ENCODE results near the gene SRI. TPM values are rescaled to one million over a fixed set of nuclear protein-coding genes. Genes with fewer than 3 reads are reported as not detected.

SRI gene
- total and polyA plus RNA-seq, 2 donors, result 88.1 to 92.9 TPM

DNA sequence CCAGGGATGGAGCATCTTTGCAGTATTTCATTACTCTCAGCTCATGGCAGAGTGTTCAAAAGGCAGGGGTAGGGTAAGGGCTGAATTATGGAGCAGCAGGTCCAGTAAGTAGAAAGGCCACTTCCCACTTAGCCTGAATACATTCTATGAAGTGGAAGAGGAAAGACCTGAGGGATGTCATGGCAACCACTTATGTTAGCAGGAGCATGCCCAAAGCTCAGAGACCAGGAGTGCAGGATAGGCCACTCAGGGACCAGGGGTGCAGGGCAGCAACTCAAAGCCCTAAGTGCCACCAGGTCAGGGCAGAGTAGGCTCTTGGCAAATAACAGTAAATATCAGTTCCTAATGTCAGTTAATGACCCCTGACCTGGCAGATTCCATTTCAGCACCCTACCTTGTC is 3.6 kb downstream of the SRI start:
- Histone ChIP-seq H3K4me1 (ENCODE audit: insufficient read depth) (no peaks in the 10 kb centered on the region), H3K36me3 (ENCODE audit: insufficient read depth) (peaks cover 3% of the 10 kb centered on the region), H3K4me3 (ENCODE audit: low read depth, low read length) (no peak overlapping the region), H3K27ac (ENCODE audit: low read depth) (no peak overlapping the region)
- no peak for DNase-seq (ENCODE audit: extremely low spot score)

DNA sequence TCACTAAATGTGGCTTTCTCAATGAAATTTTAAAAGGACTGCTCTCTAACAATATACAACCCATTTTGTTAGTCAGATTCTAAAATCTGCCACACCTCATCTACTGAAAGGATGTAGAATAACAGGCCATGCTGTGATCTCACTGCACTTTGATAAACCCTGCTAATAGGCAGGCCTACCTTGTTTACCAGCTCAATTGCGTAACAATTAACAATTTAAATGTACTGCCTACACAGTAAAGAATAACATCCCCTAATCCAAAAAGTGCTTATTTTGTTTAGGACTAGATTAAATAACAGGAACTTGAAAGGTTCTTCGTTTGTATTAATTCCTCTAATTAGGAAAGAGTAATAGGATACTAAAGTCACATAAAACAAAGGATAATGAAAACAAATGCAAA is 4.5 kb downstream of the SRI start:
- H3K27ac ChIP-seq (ENCODE audit: low read depth), result no peak overlapping the region
- no peak for DNase-seq (ENCODE audit: extremely low spot score)
- H3K4me1 ChIP-seq (ENCODE audit: insufficient read depth), result no peaks in the 10 kb centered on the region
- no peak overlapping the region for H3K4me3 ChIP-seq (ENCODE audit: low read depth, low read length)
- H3K36me3 ChIP-seq (ENCODE audit: insufficient read depth), result peaks cover 3% of the 10 kb centered on the region
- WGBS, result 70% methylated on average over 2 of the region's 2 CpGs

DNA sequence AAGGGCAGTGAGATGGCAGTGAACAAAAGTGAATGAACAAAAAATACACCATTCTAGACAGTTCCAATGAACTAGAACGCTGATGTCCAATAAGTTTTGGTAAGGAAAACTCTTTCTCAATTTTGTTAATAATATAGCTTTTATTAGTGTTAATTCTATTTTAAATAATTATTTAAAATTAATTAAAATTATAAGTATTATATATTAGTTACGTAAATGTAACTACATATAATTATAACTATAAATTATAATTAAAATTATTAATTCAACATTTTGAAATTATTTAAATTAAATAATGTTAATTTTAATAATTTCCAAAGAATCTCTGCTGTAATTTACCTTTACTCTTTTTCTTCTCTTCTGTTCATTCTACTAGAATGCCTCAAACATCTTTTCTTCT is 5.4 kb downstream of the SRI start:
- no peaks in the 10 kb centered on the region for H3K4me1 ChIP-seq (ENCODE audit: insufficient read depth)
- 98% methylated on average over 2 of the region's 2 CpGs for WGBS
- H3K4me3 ChIP-seq (ENCODE audit: low read depth, low read length), result no peak overlapping the region
- H3K27ac ChIP-seq (ENCODE audit: low read depth), result no peak overlapping the region
- DNase-seq (ENCODE audit: extremely low spot score), result no peak
- H3K36me3 ChIP-seq (ENCODE audit: insufficient read depth), result peaks cover 3% of the 10 kb centered on the region

DNA sequence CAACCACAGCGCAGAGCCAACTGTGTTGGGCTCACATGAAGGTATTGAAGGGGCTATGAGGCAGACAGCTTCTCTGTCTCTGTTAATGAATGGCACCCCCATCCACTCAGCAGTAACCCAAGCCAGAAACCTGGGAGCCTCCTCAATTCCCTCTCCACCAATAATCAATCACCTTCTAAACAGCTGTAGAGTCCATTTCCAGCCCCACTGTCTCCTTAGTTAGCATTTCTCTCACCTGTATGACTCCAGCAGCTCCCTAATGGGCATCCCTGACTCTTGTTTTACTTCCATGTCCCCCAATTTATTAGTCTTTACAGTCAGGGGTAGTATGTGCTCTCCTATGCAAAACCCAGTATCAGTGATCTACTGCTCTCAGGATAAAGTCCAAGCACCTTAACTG is 6.9 kb downstream of the SRI start:
- peaks cover 3% of the 10 kb centered on the region for H3K36me3 ChIP-seq (ENCODE audit: insufficient read depth)
- DNase-seq (ENCODE audit: extremely low spot score), result no peak
- 98% methylated on average over 1 of the region's 1 CpG for WGBS

DNA sequence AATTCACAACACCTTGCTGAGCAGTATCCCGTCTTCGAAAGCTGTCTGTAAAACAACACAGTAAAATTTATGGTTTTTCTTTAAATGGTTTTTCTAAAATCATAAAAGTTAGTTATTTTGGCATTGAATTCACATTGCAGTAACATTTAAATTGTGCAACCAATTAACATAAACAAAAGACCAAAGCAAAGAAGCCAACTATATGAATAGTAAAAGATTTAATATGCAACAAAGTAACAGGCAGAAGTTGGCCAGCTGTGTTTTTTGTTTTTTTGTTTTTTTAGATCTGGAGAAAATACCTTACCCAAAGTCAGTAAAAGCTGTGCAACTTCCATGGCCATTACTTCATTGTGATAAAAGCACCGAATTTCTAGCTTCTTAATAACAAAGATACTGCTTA is 11.3 kb downstream of the SRI start:
- Histone ChIP-seq H3K36me3 (ENCODE audit: insufficient read depth) (no peaks in the 10 kb centered on the region), H3K27ac (ENCODE audit: low read depth) (no peak overlapping the region), H3K4me1 (ENCODE audit: insufficient read depth) (no peaks in the 10 kb centered on the region), H3K4me3 (ENCODE audit: low read depth, low read length) (no peak overlapping the region)
- WGBS, result 78% methylated on average over 3 of the region's 3 CpGs
- DNase-seq (ENCODE audit: extremely low spot score), result no peak

More for the DNA sequence above, 6.9 kb downstream of the SRI start:
- no peaks in the 10 kb centered on the region for H3K4me1 ChIP-seq (ENCODE audit: insufficient read depth)
- H3K27ac ChIP-seq (ENCODE audit: low read depth), result no peak overlapping the region
- no peak overlapping the region for H3K4me3 ChIP-seq (ENCODE audit: low read depth, low read length)

DNA sequence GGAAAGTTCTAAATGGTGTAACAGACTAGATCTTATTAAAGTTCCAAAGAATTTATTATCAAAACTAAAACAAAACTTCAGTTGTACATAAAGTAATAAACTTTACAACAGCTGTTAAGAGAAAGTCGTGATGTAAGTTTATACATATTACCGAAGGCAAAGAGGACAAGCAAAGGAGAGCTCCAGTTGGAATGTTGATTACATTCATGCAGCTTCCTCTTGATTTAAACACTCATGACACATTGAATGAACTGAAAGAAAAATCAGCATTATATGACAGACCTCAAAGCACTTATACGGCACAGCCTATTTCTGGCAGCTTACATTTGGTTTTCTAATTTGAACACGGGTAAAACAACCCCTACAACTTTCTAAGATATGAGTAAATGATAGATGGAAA is 13.6 kb downstream of the SRI start:
- Histone ChIP-seq H3K36me3 (ENCODE audit: insufficient read depth) (no peaks in the 10 kb centered on the region), H3K4me3 (ENCODE audit: low read depth, low read length) (no peak overlapping the region), H3K4me1 (ENCODE audit: insufficient read depth) (no peaks in the 10 kb centered on the region), H3K27ac (ENCODE audit: low read depth) (no peak overlapping the region)
- DNase-seq (ENCODE audit: extremely low spot score), result no peak
- 62% methylated on average over 4 of the region's 4 CpGs for WGBS

DNA sequence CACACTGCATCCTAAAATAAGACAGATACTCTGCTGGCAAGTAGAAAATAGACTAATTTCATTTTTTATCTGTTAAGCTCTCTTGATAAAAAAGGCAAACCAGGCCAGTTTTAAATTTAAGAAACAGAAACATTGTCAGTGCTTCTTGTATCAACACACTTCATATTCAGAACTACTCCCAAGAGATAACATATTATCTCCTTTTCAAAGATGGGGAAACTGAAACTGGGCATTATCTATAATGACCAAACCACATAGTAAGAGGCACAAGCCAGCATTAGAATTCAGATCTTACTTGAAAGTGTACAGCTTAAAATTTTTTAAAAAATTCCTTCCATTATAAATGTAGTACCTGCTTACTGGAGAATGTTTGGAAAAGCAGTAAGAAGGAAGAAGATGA is 14.7 kb downstream of the SRI start:
- DNase-seq (ENCODE audit: extremely low spot score), result no peak
- H3K36me3 ChIP-seq (ENCODE audit: insufficient read depth), result no peaks in the 10 kb centered on the region

DNA sequence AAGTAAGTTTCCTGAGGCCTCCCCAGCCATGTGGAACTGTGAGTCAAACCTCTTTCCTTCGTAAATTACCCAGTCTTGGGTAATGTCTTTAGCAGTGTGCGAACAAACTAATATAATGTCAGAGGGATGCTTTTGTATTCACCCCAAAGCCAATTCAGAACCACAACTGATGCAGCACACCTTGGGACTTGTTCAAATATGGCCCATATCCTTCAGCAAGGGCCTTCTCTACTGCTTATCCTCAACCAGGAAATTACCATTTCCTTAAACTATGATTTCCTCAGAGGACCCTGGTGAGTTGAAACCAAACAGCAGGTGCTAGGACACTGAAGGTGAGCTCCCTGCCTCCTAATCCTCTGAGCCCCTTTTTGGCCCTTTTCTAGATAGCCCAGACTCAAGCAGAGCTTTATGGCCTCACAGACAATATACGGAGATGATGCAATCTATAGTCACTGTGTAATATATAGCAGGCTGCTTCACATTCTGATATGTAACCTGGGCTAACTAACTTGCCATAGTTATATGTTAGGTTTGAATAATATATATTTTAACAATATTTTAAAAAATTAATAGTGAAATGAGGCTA is 15.2 kb downstream of the SRI start:
- Histone ChIP-seq H3K36me3 (ENCODE audit: insufficient read depth) (no peaks in the 10 kb centered on the region), H3K4me3 (ENCODE audit: low read depth, low read length) (no peak overlapping the region), H3K27ac (ENCODE audit: low read depth) (no peak overlapping the region), H3K4me1 (ENCODE audit: insufficient read depth) (no peaks in the 10 kb centered on the region)
- 93% methylated on average over 3 of the region's 3 CpGs for WGBS
- DNase-seq (ENCODE audit: extremely low spot score), result no peak

More for the DNA sequence above, 14.7 kb downstream of the SRI start:
- no peak overlapping the region for H3K4me3 ChIP-seq (ENCODE audit: low read depth, low read length)
- H3K4me1 ChIP-seq (ENCODE audit: insufficient read depth), result no peaks in the 10 kb centered on the region
- H3K27ac ChIP-seq (ENCODE audit: low read depth), result no peak overlapping the region

DNA sequence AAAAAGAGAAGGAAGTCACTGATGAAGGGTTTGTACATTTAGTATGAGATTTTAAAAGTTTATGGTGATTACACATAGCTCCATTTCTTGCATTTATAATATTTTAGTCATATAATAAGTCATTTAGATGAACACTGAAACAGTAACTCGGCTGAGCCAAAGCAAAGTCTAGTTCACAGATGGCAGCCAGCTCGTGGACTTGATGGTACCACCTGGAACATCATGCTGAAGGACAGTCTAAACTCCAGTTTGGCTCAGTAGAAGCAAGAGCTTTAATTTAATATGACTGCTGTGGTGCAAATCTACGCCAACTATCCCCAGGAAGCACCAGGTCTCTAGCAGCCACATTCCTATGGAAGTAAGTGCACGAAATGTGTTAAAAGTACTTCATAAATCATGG is 16.4 kb downstream of the SRI start:
- WGBS, result 98% methylated on average over 4 of the region's 4 CpGs
- Histone ChIP-seq H3K27ac (ENCODE audit: low read depth) (no peak overlapping the region), H3K4me1 (ENCODE audit: insufficient read depth) (no peaks in the 10 kb centered on the region), H3K4me3 (ENCODE audit: low read depth, low read length) (no peak overlapping the region), H3K36me3 (ENCODE audit: insufficient read depth) (no peaks in the 10 kb centered on the region)
- DNase-seq (ENCODE audit: extremely low spot score), result no peak

DNA sequence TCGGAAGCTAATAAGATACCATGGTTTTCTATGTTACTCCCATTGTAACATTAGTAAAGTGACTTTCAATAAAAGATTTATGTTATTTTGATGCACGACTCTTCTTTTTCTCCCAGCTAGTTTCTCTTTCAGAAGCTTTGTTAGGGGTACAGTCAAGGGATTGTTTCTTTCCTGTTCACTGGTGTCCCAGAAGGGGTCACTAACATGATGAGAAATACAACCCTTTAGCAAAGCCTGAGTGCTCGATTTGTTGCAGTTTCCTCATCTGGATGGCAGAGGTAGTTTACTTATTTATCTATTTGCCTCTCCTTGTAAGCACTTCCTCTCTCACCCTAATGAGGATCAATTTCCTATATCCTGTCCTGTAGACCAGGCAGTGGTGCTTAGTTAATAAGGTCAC is 17.0 kb downstream of the SRI start:
- Histone ChIP-seq H3K4me1 (ENCODE audit: insufficient read depth) (no peaks in the 10 kb centered on the region), H3K4me3 (ENCODE audit: low read depth, low read length) (no peak overlapping the region), H3K27ac (ENCODE audit: low read depth) (no peak overlapping the region), H3K36me3 (ENCODE audit: insufficient read depth) (no peaks in the 10 kb centered on the region)
- DNase-seq (ENCODE audit: extremely low spot score), result no peak
- 82% methylated on average over 3 of the region's 3 CpGs for WGBS

DNA sequence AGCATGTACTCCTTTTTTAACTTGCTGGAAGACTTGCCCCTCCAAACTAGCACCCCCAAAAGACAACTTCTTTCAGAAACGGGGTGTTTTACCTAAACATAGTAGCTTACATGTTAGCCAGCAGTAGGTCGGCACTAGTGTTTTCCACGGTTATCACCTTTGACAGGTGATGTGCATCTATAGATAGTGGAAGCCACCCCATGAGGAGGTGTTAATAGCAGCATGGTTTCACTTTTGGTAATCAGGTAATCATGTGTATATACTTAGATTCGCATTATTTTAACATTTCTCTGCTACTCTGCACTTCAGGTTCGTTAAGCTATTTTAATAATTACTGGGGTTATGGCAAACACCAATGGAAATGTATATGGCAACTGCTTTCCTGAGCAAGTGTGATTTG is 17.6 kb downstream of the SRI start:
- Histone ChIP-seq H3K27ac (ENCODE audit: low read depth) (no peak overlapping the region), H3K4me1 (ENCODE audit: insufficient read depth) (no peaks in the 10 kb centered on the region), H3K4me3 (ENCODE audit: low read depth, low read length) (no peak overlapping the region), H3K36me3 (ENCODE audit: insufficient read depth) (no peaks in the 10 kb centered on the region)
- DNase-seq (ENCODE audit: extremely low spot score), result no peak
- 84% methylated on average over 5 of the region's 5 CpGs for WGBS

DNA sequence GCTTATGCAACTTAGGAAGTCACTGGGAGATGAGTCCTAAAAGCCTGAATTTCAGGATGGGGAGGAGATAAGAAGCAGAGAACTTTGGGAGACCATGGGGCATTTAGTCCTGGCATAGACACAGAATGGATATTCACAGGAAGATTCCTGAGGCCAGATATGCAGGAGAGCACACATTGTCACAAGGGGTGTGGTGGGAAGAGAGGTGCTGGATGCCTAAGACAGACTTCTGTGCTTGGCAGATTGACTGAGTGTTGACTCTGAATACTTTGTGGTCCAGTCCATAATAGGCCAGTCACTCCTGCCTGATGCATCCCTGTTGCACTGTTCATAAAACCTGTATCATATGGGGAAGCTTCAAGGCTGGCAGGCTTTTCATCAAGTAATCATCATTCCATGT is 18.5 kb downstream of the SRI start:
- no peaks in the 10 kb centered on the region for H3K4me1 ChIP-seq (ENCODE audit: insufficient read depth)
- H3K36me3 ChIP-seq (ENCODE audit: insufficient read depth), result peaks cover 3% of the 10 kb centered on the region
- no peak overlapping the region for H3K4me3 ChIP-seq (ENCODE audit: low read depth, low read length)
- no peak overlapping the region for H3K27ac ChIP-seq (ENCODE audit: low read depth)
- DNase-seq (ENCODE audit: extremely low spot score), result no peak

DNA sequence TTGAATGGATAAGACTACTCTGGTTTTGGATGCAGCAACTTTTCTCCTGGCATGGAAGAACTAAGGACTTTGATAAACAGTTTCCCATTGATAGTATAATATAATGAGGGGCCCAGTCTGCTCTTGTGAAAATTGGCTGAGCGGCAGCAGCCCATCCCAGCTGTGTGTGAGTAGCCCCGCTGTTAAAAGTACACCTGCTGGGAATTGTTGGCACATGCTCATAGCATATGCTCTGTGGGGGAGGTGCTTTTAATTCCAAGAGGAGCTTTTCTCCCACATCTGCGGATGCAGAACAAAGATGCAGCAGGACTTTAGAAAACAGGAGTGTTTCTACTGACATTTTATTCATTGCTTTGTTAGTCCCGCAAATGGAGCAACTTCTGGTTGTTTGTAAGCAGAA is 19.0 kb downstream of the SRI start:
- Histone ChIP-seq H3K36me3 (ENCODE audit: insufficient read depth) (peaks cover 3% of the 10 kb centered on the region), H3K4me1 (ENCODE audit: insufficient read depth) (no peaks in the 10 kb centered on the region), H3K27ac (ENCODE audit: low read depth) (no peak overlapping the region), H3K4me3 (ENCODE audit: low read depth, low read length) (no peak overlapping the region)
- WGBS, result 66% methylated on average over 4 of the region's 4 CpGs
- no peak for DNase-seq (ENCODE audit: extremely low spot score)

DNA sequence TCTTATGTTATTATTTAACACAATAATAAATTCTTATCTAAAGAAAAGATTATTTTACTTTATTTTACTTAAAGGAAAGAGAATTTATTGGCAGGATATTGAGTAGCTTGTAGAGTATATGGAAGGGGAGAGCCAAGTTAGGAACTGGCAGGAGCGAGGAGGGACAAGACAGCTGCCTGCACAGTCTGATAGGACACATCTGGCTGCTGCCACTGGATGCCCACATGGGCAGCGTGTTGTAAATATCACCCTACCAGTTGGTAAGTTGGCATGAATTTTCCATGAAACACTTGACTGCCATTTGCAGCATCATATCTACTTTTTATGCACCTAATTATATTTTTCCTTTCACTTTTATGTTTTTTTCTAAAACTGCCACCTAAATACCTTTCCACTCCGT is 19.6 kb downstream of the SRI start:
- no peaks in the 10 kb centered on the region for H3K4me1 ChIP-seq (ENCODE audit: insufficient read depth)
- peaks cover 3% of the 10 kb centered on the region for H3K36me3 ChIP-seq (ENCODE audit: insufficient read depth)
- H3K27ac ChIP-seq (ENCODE audit: low read depth), result no peak overlapping the region
- DNase-seq (ENCODE audit: extremely low spot score), result no peak
- no peak overlapping the region for H3K4me3 ChIP-seq (ENCODE audit: low read depth, low read length)
- WGBS, result 78% methylated on average over 3 of the region's 3 CpGs

DNA sequence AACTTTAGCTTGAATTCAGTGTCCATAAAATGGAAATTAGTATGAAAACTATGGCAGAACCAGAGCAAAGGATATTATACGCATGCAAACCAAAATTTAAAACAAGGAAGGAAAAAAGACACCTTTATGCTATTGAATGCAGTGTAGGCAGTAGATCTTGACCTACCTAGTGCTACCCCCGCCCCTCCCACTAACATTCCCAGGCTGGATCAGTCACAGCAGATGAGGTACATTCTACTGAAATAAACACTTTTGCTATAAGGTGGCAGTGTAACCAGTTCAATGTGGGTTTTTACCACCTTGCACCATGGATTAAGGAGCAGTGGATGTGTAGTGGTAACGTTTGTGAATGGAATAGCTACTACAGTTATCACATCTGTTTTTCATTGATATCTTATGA is 27.9 kb downstream of the SRI start:
- no peak for DNase-seq (ENCODE audit: extremely low spot score)
- Histone ChIP-seq H3K4me1 (ENCODE audit: insufficient read depth) (no peaks in the 10 kb centered on the region), H3K27ac (ENCODE audit: low read depth) (no peak overlapping the region), H3K36me3 (ENCODE audit: insufficient read depth) (peaks cover 1% of the 10 kb centered on the region), H3K4me3 (ENCODE audit: low read depth, low read length) (no peak overlapping the region)
- 81% methylated on average over 3 of the region's 3 CpGs for WGBS

Data from urinary bladder (tissue), 4 donors.